ENCODE data around the gene MTUS2. TPM values are rescaled to one million over a fixed set of nuclear protein-coding genes. Genes with fewer than 3 reads are reported as not detected.

MTUS2 gene
- total and polyA plus RNA-seq, 9 of the 15 experiments (the other 6 are each of a cell fraction or from before 2014, with no cell fraction given) = 0.01 to 0.28 (median 0.06) TPM; not detected in 1

GRCh38 chr13:29104461-29104860 lies 284.3 kb downstream of the MTUS2 start:
- in situ Hi-C loops (cut with MboI) = no loop called here
- H3K27me3 ChIP-seq (ENCODE audit: control insufficient read depth in 2 of 2, insufficient read depth in 2 of 2, low read length in 2 of 2) = no peaks in the 10 kb centered on the region
- H2AFZ ChIP-seq (ENCODE audit: low read depth, low read length) = no peak overlapping the region
- ATAC-seq (no peak), FAIRE-seq (no peak), DNase-seq (ENCODE audit: extremely low read depth in 1 of 4, low spot score in 3 of 4) (no peak)
- H4K20me1 ChIP-seq (replicated peaks; ENCODE audit: control insufficient read depth, insufficient read depth, low read length) = no peaks in the 10 kb centered on the region
- H3K9me1 ChIP-seq (ENCODE audit: control insufficient read depth, insufficient read depth, low read length) = no peaks in the 10 kb centered on the region
- H3K9me3 ChIP-seq (replicated peaks; ENCODE audit: control insufficient read depth, insufficient read depth, low read depth, low read length) = no peaks in the 10 kb centered on the region
- H3K27ac ChIP-seq (ENCODE audit: extremely low read depth, low read depth, low read length) = no peak overlapping the region
- no peak overlapping the region for H3K4me3 ChIP-seq
- no TSS peak for BruUV-seq (replicated peaks)
- CTCF ChIA-PET (ENCODE audit: low intra/inter-chr PET ratio) = no interaction called here
- 0% methylated on average over 8 of the region's 8 CpGs for WGBS (ENCODE audit: insufficient coverage, low coverage, missing lambda C conversion rate)
- intact Hi-C loops (cut with micrococcal nuclease) = no loop called here
- no peak overlapping the region for H3K4me2 ChIP-seq (ENCODE audit: insufficient read depth, low read length)
- no peaks in the 10 kb centered on the region for H3K4me1 ChIP-seq (replicated peaks in 1 of 2; ENCODE audit: control insufficient read depth in 2 of 2, insufficient read depth in 2 of 2, low read length in 2 of 2)
- no peaks in the 10 kb centered on the region for H3K79me2 ChIP-seq (ENCODE audit: control insufficient read depth, insufficient read depth, low read length)
- no peak overlapping the region for H3K9ac ChIP-seq (ENCODE audit: insufficient read depth in 1 of 2, low read depth in 2 of 2, low read length in 2 of 2)
- H3K36me3 ChIP-seq (ENCODE audit: control insufficient read depth, insufficient read depth, low read length) = no peaks in the 10 kb centered on the region
- POLR2A ChIA-PET = no interaction called here
- TF ChIP-seq HNRNPK (IDR thresholded peaks at IDR 0.05; ENCODE audit: low read depth, low read length, poor library complexity, severe bottlenecking) (no peak), HDAC8 (tag; IDR thresholded peaks at IDR 0.05) (no peak), NONO (IDR thresholded peaks at IDR 0.05; ENCODE audit: low read depth in 2 of 2, low read length in 1 of 2) (no peak), SNIP1 (IDR thresholded peaks at IDR 0.05; ENCODE audit: low read depth) (no peak), ZFP36 (IDR thresholded peaks at IDR 0.05; ENCODE audit: low read depth, low read length, partially characterized antibody) (no peak), YBX1 (IDR thresholded peaks at IDR 0.05) (no peak), MEF2D (tag; conservative IDR thresholded peaks at IDR 0.05; ENCODE audit: low read depth) (no peak), SIX5 (IDR thresholded peaks at IDR 0.05; ENCODE audit: borderline replicate concordance in 1 of 2, insufficient read depth in 1 of 2, low read depth in 1 of 2, low read length in 2 of 2) (no peak), BHLHE40 (IDR thresholded peaks at IDR 0.05; ENCODE audit: low read length) (no peak), NR2C1 (IDR thresholded peaks at IDR 0.05) (no peak), NR2C1 (tag; IDR thresholded peaks at IDR 0.05) (no peak), POLR2A (conservative IDR thresholded peaks at IDR 0.05) (no peak), ZNF318 (IDR thresholded peaks at IDR 0.05; ENCODE audit: borderline replicate concordance in 1 of 2, low read depth in 1 of 2) (no peak), NUFIP1 (IDR thresholded peaks at IDR 0.05; ENCODE audit: partially characterized antibody) (no peak), ZNF77 (CRISPR knock-in tag; IDR thresholded peaks at IDR 0.05) (no peak)

Measured in K562 (cell line).